ENCODE measurements around the gene GPBAR1. TPM values are rescaled to one million over a fixed set of nuclear protein-coding genes. Genes with fewer than 3 reads are reported as not detected.

Gene GPBAR1
- total RNA-seq, 4 donors from 2014 or later: 24.7 to 74.2 (median 59.1) TPM

GRCh38 chr2:218253232-218253625 lies 7.6 kb upstream of the GPBAR1 start:
- DNase-seq (ENCODE audit: low spot score) (no peak), ATAC-seq (ENCODE audit: low FRiP score) (no peak)
- TF ChIP-seq, protein P1, sequence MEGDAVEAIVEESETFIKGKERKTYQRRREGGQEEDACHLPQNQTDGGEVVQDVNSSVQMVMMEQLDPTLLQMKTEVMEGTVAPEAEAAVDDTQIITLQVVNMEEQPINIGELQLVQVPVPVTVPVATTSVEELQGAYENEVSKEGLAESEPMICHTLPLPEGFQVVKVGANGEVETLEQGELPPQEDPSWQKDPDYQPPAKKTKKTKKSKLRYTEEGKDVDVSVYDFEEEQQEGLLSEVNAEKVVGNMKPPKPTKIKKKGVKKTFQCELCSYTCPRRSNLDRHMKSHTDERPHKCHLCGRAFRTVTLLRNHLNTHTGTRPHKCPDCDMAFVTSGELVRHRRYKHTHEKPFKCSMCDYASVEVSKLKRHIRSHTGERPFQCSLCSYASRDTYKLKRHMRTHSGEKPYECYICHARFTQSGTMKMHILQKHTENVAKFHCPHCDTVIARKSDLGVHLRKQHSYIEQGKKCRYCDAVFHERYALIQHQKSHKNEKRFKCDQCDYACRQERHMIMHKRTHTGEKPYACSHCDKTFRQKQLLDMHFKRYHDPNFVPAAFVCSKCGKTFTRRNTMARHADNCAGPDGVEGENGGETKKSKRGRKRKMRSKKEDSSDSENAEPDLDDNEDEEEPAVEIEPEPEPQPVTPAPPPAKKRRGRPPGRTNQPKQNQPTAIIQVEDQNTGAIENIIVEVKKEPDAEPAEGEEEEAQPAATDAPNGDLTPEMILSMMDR (IDR thresholded peaks at IDR 0.05): no peak

DNA sequence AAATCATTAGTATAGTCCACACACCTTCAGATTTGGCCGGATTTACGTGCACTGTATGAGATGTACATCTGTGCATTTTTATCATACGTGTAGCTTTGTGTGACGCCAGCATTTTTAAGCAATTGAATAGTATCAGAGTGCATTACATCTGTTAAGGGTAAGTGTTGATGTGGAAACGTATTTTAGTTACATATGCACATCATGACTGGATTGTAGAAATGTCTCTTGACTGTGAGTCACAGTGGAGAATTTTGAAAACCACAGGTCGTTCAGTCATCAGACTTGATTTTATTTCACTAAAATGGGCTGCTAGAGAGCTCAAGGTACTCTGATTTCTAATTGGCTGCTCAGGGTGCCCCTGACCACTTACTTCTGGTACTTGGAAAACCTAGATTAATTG lies 5.4 kb upstream of the GPBAR1 start:
- DNase-seq (ENCODE audit: low spot score): no peak
- no peak for ATAC-seq (ENCODE audit: low FRiP score)

DNA sequence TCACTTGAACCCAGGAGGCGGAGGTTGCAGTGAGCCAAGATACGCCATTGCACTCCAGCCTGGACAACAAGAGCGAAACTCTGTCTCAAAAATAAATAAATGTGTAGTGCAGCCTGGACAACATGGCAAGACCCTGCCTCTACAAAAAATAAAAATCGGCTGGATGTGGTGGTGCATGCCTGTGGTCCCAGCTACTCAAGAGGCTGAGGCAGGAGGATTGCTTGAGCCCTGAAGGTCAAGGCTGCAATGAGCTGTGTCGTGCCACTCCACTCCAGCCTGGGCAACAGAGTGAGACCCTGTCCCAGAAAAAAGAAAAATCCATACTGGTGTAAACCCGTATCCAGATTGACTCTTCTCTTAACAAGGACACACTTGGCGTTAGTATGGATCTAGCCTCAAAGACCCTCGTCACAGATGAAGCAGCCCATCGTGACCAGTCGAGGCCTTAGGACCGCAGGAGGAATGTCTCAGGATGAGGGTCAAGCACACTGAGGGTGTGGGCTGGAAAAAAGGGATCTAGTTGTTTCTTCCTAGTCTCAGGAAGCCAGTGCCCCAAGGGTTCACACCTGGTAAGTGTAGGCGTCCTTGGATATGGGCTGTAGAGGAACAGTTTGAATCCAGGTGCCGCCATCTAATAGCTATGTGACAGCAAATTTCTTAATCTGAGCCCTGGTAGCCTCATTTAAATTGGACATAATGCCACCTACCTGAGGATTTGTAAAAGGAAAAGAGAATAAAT lies 4.0 kb upstream of the GPBAR1 start:
- TF ChIP-seq, protein P1 (IDR thresholded peaks at IDR 0.05): no peak
- ATAC-seq (ENCODE audit: low FRiP score): no peak
- DNase-seq (ENCODE audit: low spot score): no peak

More for the DNA sequence above, 5.4 kb upstream of the GPBAR1 start:
- TF ChIP-seq, protein P1 (IDR thresholded peaks at IDR 0.05): no peak

GRCh38 chr2:218257390-218257981 lies 3.3 kb upstream of the GPBAR1 start:
- TF ChIP-seq, protein P1 (IDR thresholded peaks at IDR 0.05): peak in 1 of 3 donors; percentile 47
- no peak for ATAC-seq (ENCODE audit: low FRiP score)
- DNase-seq (ENCODE audit: low spot score): no peak

- peak; percentile 61 for ATAC-seq (ENCODE audit: low FRiP score)
- DNase-seq (ENCODE audit: low spot score): no peak
- TF ChIP-seq, protein P1 (IDR thresholded peaks at IDR 0.05): no peak
Measured at GRCh38 chr2:218259099-218259961, 1.5 kb upstream of the GPBAR1 start.

GRCh38 chr2:218260166-218260565 lies 649 bp upstream of the GPBAR1 start:
- ATAC-seq (ENCODE audit: low FRiP score): no peak
- DNase-seq (ENCODE audit: low spot score): no peak

More at GRCh38 chr2:218260166-218260565, 649 bp upstream of the GPBAR1 start:
- TF ChIP-seq, protein P1 (IDR thresholded peaks at IDR 0.05): no peak
